ENCODE data around the gene TEAD3. TPM values are rescaled to one million over a fixed set of nuclear protein-coding genes. Genes with fewer than 3 reads are reported as not detected.

The TEAD3 gene
- total and polyA plus RNA-seq, 2 experiments from 2014 or later, result 15.0 to 26.5 TPM

DNA sequence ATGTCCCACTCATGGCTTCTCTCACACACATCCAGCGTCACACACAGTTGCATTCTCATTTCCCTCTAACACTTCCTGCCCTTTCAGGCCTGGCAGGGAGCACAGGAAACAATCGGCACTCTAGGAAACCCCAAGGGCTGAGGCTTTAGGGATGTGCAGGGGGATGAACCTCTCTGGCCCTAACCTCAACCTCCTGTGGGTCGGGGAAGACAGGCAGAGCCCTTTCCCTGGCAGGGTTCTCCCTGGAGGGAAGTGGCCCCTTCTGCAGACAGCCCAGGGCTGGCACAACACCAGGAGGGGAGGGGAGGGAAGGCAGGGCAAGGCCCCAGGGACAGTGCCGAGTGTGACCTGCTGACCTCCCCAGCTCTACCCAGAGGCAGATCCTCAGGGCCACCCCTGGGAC is 2.7 kb downstream of the TEAD3 start:
- H3K4me3 ChIP-seq, result peak overlapping the region; percentile 35
- Mint-ChIP-seq H3K9me3 (no peaks in the 10 kb centered on the region; the same call in 2 of the 3 replicates), H3K27me3 (ENCODE audit: insufficient read depth, low read depth, poor library complexity) (peaks cover 51% of the 10 kb centered on the region), H3K27ac (peak overlapping the region; percentile 4; the same call in 1 of the 2 replicates), H3K4me3 (peak overlapping the region; percentile 36), H3K4me1 (peaks cover 64% of the 10 kb centered on the region), H3K36me3 (ENCODE audit: low read depth) (peaks cover 5% of the 10 kb centered on the region; the same call in 1 of the 3 replicates)
- H3K4me1 ChIP-seq (ENCODE audit: insufficient read depth), result peaks cover 77% of the 10 kb centered on the region
- H3K36me3 ChIP-seq (ENCODE audit: insufficient read depth), result no peaks in the 10 kb centered on the region
- H3K79me2 ChIP-seq (replicated peaks; ENCODE audit: insufficient read depth), result peaks cover 54% of the 10 kb centered on the region
- no peak overlapping the region for H2AFZ ChIP-seq
- H3K9me2 ChIP-seq (ENCODE audit: insufficient read depth), result no peaks in the 10 kb centered on the region
- TF ChIP-seq NANOG (IDR thresholded peaks at IDR 0.05; ENCODE audit: borderline replicate concordance) (no peak), EZH2phosphoT487 (IDR thresholded peaks at IDR 0.05; ENCODE audit: unreplicated experiment) (no peak), EZH2 (IDR thresholded peaks at IDR 0.05; ENCODE audit: low read depth, unreplicated experiment) (no peak), JUNB (IDR thresholded peaks at IDR 0.05; ENCODE audit: unreplicated experiment) (no peak), POLR2AphosphoS5 (IDR thresholded peaks at IDR 0.05; ENCODE audit: low read depth) (no peak), STAT1 (IDR thresholded peaks at IDR 0.05; ENCODE audit: unreplicated experiment) (no peak)
- TF ChIP-seq, protein P1, sequence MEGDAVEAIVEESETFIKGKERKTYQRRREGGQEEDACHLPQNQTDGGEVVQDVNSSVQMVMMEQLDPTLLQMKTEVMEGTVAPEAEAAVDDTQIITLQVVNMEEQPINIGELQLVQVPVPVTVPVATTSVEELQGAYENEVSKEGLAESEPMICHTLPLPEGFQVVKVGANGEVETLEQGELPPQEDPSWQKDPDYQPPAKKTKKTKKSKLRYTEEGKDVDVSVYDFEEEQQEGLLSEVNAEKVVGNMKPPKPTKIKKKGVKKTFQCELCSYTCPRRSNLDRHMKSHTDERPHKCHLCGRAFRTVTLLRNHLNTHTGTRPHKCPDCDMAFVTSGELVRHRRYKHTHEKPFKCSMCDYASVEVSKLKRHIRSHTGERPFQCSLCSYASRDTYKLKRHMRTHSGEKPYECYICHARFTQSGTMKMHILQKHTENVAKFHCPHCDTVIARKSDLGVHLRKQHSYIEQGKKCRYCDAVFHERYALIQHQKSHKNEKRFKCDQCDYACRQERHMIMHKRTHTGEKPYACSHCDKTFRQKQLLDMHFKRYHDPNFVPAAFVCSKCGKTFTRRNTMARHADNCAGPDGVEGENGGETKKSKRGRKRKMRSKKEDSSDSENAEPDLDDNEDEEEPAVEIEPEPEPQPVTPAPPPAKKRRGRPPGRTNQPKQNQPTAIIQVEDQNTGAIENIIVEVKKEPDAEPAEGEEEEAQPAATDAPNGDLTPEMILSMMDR (conservative IDR thresholded peaks at IDR 0.05; ENCODE audit: low read depth in 2 of 2), result no peak
- TF ChIP-seq, protein P2, sequence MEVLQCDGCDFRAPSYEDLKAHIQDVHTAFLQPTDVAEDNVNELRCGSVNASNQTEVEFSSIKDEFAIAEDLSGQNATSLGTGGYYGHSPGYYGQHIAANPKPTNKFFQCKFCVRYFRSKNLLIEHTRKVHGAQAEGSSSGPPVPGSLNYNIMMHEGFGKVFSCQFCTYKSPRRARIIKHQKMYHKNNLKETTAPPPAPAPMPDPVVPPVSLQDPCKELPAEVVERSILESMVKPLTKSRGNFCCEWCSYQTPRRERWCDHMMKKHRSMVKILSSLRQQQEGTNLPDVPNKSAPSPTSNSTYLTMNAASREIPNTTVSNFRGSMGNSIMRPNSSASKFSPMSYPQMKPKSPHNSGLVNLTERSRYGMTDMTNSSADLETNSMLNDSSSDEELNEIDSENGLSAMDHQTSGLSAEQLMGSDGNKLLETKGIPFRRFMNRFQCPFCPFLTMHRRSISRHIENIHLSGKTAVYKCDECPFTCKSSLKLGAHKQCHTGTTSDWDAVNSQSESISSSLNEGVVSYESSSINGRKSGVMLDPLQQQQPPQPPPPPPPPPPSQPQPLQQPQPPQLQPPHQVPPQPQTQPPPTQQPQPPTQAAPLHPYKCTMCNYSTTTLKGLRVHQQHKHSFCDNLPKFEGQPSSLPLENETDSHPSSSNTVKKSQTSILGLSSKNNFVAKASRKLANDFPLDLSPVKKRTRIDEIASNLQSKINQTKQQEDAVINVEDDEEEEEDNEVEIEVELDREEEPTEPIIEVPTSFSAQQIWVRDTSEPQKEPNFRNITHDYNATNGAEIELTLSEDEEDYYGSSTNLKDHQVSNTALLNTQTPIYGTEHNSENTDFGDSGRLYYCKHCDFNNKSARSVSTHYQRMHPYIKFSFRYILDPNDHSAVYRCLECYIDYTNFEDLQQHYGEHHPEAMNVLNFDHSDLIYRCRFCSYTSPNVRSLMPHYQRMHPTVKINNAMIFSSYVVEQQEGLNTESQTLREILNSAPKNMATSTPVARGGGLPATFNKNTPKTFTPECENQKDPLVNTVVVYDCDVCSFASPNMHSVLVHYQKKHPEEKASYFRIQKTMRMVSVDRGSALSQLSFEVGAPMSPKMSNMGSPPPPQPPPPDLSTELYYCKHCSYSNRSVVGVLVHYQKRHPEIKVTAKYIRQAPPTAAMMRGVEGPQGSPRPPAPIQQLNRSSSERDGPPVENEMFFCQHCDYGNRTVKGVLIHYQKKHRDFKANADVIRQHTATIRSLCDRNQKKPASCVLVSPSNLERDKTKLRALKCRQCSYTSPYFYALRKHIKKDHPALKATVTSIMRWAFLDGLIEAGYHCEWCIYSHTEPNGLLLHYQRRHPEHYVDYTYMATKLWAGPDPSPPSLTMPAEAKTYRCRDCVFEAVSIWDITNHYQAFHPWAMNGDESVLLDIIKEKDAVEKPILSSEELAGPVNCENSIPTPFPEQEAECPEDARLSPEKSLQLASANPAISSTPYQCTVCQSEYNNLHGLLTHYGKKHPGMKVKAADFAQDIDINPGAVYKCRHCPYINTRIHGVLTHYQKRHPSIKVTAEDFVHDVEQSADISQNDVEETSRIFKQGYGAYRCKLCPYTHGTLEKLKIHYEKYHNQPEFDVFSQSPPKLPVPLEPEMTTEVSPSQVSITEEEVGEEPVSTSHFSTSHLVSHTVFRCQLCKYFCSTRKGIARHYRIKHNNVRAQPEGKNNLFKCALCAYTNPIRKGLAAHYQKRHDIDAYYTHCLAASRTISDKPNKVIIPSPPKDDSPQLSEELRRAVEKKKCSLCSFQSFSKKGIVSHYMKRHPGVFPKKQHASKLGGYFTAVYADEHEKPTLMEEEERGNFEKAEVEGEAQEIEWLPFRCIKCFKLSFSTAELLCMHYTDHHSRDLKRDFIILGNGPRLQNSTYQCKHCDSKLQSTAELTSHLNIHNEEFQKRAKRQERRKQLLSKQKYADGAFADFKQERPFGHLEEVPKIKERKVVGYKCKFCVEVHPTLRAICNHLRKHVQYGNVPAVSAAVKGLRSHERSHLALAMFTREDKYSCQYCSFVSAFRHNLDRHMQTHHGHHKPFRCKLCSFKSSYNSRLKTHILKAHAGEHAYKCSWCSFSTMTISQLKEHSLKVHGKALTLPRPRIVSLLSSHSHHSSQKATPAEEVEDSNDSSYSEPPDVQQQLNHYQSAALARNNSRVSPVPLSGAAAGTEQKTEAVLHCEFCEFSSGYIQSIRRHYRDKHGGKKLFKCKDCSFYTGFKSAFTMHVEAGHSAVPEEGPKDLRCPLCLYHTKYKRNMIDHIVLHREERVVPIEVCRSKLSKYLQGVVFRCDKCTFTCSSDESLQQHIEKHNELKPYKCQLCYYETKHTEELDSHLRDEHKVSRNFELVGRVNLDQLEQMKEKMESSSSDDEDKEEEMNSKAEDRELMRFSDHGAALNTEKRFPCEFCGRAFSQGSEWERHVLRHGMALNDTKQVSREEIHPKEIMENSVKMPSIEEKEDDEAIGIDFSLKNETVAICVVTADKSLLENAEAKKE (CRISPR knock-in tag; IDR thresholded peaks at IDR 0.05), result no peak
- ATAC-seq (no peak), DNase-seq (ENCODE audit: low spot score) (peak; percentile 66)
- no peak overlapping the region for H3K27ac ChIP-seq (ENCODE audit: low read depth)
- H3F3A ChIP-seq (replicated peaks; ENCODE audit: low read depth), result peaks cover 16% of the 10 kb centered on the region; the same call in 1 of the 2 replicates
- H4K20me1 ChIP-seq (replicated peaks; ENCODE audit: insufficient read depth), result peaks cover 11% of the 10 kb centered on the region; the same call in 1 of the 2 replicates
- peak overlapping the region; percentile 98; the same call in 1 of the 2 replicates for H3K4me2 ChIP-seq
- peaks cover 4% of the 10 kb centered on the region; the same call in 1 of the 2 replicates for H3K27me3 ChIP-seq (ENCODE audit: insufficient read depth)

All from GM23338 (cell line).